AG08395 (cell line): ENCODE data around the gene HSF2BP.
"Not testable (repeated sequence)": the region's sequence is repeated elsewhere in the genome, so short reads cannot be mapped to it uniquely, and the experiment has no call there.

Source experiments
- DNase-seq: peaks from one replicate; pipeline ENCODE4 v3.0.0; 2012; ENCODE audit warnings: mixed read lengths, low spot score

Gene HSF2BP

DNA sequence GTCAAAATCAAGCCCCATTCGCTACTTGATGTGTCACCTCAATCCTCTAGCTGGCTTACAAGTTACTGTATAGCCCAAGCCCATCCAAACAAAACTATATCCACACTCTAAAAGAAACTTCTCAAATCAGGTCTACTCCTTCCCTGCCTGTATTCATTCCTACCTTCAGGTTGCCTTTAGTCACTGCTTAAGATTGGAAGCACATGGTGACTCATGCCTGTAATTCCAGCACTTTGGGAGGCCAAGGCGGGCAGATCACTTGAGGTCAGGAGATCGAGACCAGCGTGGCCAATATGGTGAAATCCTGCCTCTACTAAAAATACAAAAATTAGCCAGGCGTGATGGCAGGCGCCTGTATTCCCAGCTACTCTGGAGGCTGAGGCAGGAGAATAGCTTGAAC lies 7.4 kb downstream of the HSF2BP start:
- not testable (repeated sequence) for DNase-seq

DNA sequence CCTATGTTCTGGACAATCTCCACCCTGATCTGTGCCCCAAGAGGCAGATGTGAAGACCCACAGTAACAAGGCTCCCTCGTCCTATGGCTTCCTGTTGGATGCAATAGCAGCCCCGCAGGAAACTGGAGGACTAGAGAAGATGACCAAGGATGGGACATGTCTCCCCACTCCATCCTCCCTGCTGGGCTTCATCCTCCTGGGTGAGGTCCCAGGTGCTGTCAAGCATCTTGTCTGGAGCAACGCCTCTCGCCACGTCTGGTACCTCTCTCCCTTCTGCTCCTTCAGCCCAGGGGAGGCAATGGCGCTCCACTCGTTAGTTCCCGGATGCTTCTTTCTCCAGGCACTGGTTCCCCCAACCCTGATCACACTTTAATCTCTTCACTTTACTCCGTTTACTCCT lies 11.1 kb downstream of the HSF2BP start:
- no peak for DNase-seq

DNA sequence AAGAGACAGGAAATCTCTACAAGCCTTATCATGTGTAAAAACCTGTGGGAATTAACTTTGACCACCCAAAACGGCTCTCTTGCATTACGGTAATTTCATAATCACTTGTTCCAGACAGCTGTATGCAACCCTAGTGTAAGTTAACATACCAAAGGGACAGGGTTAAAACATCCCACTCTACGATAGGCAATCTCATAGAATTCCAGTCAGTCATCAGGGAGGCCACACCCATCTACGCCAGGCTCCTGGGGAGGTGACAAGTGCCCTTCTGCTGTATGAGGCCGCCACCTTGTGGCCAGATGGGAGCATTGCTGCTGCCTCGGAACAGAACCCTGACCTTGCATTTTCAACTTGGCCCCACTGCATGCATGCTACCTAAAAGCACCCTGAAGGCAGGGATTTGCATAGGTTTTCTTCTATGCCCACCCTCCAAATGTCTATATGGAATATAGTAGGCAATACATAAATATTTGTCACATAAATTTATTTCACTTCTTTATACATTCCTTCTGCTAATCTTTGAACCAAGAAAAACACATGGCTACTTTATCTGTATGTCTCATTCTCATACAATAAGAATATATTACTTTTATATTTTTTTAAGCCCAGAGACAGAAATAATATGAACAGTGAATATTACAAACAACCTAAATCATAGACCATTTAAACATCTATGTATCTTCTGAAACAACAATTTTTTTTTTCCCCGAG lies 12.6 kb downstream of the HSF2BP start:
- DNase-seq = peak; percentile 91

DNA sequence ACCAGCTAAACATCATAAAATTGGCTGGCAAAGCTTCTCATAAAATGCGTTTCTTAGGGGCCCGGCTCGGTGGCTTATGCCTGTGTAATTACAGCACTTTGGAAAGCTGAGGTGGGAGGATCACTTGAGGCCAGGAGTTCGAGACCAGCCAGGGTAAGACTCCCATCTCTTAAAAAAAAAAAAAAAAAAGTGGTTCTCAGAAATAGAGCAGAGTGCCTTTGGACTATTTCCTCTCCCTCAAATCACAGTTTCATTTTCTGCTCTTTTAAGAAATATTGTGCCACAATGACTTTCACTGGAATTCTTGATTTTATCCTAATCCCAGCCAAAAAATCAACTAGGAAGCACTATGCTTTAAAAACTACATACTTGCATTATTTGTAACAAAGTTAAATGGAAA lies 13.3 kb downstream of the HSF2BP start:
- DNase-seq = no peak

DNA sequence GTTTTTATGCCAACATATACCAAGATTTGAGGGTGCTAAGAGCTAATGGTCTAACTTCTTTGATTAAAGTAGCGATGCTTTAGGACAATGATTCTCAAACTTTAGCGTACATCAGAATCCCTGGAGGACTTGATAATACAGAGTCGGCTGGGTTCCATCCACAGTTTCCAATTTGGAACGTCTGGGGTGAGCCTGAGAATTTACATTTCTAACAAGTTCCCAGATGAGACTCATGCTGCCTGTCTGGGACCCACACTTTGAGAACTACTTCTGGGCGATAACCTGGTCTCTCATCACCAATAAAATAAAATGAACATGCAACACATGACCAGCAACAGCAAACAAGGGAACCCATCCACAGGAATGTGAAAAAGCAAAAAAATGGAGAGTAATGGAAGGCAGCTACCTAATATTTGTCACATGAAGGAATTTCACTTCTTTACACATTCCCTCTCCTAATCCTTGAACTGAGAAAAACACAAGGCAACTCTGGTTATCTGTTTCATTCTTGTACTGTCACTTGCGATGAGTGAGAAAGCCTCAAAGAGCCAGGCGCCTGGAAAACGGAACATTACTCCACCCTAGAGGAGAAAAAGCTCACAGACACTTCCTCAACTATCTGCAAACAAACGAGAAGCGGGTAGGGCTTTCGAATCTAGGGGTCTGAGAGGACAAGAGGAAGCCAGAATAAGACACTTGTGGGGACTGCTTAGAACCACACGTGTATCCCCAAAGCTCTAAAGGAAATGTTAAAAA lies 14.0 kb downstream of the HSF2BP start:
- peak; percentile 69 for DNase-seq

DNA sequence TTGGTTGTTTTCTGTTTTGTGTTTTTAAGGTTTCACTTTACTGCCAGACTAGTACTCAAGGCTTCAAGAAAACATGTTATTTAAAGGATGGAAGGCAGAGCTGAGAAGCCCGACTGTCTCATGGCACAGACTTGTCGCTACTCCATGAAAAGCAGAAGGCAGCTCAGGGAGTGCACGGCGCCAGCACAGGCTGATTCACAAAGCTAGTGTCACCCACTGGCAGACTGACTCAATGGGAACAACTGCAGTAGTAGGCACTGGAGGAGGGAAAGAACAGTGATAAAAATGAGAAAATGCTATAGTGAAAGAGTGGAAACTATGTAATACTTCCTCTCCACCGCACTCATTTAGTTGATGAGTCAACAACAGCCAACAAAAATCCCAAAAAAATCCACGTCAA lies 14.7 kb downstream of the HSF2BP start:
- DNase-seq = peak; percentile 17

DNA sequence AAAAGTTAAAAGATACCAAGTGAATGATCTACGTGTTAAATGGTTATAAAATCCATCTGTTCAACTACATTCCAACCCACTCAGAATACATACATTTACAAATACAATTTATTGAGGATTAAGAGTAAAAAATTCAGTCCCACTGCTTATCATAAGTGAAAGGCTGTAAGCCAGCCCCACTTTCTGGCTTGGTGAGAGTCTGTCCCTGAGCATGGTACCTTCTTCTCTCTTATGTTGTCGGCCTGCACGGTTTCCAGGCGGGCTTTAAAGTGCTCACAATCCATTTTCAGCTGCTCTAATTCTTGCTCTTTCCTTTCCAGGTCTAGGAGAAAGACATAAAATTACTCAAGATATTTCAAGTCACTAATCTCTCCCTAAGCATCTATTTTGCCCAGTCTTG lies 15.2 kb downstream of the HSF2BP start:
- DNase-seq = no peak

DNA sequence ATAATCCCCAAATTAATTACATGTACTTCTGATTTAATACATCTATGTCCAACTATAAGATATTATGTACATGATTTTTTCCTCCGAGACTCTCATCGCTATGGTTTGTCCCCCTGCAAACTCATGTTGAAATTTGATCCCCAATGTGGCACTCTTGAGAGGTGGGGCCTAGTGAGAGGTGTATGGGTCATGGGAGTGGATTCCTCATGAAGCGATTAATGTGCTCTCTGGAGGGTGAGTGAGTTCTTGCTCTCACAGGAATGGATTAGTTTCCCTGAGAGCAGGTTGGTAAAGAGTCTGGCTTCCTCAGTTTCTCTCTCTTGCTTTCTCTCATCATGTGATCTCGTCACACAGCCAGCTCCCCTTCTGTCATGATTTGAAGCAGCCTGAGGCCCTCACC lies 16.1 kb downstream of the HSF2BP start:
- no peak for DNase-seq

DNA sequence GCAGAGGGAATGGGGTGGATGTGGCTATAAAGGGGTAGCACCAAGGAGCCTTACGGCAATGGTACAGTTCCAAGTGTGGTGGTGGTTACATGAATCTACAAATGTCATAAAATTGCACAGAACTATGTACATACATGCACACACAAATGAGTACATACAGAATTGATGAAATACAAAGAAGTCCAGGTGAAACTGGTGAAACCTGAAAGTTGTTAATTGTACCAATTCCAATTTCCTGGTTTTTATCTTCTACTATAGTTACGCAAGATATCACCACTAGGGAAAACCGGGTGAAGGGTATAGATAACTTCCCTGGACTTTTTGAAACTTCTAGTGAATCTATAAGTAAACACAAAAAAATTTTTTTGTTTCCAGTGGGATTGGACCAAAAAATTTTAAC lies 18.9 kb downstream of the HSF2BP start:
- no peak for DNase-seq

DNA sequence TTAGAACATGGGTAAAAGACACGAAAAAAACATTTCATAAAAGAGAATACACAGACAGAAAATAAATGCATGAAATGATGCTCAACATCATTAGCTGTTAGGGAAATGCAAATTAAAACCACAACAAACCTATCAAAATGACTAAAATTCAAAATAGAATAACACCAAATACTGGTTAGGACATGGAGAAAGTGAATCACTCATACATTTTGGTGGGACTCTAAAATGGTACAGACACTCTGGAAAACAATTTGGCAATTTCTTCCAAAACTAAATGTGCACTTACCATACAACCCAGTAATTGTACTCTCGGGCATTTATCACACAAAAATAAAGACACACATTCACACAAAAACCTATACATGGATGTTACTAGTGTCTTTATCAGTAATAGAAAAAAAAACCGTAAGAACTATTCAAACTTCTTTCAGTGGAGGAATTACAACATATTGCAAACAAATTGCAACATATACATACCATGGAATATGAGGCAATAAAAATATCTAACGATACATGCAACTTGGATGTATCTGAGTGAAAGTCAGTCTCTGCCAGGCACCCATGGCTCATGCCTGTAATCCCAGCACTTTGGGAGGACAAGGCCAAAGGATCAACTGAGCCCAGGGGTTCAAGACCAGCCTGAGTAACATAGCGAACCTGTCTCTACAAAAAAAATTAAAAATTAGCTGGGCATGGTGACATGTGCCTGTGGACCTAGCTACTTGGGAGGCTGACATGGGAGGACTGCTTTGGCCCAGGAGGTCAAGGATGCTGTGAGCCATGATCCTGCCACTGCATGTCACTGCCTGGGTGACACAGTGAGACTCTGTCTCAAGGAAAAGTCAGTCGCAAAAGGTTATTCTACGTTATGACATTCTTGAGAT lies 19.6 kb downstream of the HSF2BP start:
- DNase-seq = peak; percentile 29

DNA sequence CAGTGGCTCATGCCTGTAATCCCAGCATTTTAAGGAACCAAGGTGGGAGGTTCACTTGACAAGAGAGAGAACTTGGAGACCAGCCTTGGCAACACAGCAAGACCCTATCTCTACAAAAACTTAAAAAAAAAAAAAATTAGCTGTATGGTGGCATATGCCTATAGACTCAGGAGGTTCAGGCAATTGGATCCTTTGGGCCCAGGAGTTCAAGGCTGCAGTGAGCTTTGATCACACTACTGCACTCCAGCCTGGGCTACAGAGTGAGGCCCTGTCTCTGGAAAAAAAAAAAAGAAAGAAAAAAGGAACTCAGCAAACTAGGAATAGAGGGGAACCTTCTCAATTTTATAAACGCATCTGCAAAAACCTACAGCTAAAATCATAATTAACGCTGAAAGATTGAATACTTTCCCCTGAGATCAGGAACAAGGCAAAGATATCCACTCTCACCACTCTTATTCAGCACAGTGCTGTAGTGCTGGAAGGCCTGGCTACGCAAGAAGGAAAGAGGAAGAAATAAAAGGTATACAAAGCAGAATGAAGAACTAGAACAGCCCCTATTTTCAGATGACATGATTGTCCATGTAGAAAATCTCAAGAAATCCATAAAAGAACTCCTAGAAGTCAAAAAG lies 21.6 kb downstream of the HSF2BP start:
- DNase-seq = no peak

DNA sequence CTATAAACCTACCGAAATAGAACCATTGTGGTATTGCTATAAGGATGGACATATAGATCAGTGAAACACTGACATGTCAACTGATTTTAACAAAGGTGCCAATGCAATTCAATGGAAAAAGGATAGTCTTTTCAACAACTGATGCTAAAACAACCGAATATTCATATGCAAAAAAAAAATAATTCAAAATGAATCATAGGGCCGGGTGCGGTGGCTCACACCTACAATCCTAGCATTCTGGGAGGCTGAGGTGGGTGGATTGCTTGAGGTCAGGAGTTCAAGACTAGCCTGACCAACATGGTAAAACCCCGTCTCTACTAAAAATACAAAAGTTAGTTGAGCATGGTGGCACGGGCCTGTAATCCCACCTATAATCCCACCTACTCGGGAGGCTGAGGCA lies 23.9 kb downstream of the HSF2BP start:
- DNase-seq = no peak

DNA sequence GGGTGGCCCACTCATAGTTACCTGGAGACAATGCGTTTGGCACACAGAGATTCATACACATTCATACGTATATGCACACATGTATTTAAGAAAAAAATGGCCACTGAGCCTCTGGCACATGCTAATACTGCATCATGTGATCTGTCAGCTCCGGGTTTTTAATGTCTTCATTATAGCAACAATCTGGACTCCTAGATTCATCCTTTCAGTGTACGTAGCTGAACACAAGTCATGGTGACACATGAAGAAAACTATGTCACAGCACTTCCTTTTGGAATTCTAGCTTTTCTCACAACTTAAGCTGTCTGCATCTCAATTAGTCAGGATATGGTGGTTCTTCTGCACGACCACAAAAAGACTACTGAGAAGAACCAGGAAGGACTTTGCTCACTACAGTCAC lies 24.7 kb downstream of the HSF2BP start:
- DNase-seq = peak; percentile 56

DNA sequence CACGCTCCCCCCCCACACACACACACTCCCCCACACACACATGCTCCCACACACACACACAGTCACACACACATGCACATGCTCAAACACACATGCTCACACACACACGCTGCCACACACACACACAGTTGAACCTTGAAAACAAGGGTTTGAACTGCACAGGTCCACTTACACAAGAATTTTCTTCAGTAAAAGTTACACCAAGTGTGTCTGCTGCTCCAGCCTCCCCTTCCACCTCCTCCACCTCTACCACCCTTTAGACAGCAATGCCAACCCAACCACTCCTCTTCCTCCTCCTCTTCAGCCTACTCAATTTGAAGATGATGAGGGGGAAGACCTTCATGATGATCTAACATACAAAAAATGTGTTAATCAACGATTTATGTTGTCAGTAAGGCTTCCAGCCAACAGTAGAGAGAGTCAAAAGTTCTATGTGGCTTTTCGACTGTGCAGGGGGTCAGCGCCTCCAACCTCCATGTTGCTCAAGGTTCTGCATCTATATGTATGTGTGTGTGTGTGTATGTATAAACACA lies 26.8 kb downstream of the HSF2BP start:
- DNase-seq = no peak

DNA sequence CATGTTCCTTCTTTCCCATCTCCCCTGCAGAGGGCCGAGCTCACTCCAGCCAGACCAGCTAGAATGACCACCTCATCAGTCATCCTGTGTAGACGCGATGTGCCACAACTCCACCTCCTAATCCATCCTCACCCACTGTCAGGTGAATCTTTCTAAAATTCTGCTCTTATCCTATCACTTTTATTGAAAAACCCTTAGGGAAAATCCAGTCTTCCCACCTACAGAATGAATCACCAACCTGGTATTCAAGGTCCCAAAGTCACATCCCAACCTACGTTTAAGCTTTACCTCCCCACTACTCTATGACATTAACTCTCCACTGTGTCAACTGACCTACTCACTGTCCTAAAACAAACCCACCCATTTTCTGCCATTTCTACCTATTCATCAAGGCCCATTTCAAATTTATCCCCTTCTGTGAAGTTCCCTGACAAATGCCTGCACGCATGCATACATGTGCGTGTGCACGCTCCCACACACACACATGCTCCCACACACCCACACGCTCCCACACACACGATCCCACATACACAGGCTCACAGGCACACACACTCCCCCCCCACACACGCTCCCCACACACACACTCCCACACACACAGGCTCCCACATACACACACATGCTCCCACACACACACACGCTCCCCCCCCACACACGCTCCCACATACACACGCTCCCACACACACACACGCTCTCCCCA lies 27.7 kb downstream of the HSF2BP start:
- DNase-seq = no peak

DNA sequence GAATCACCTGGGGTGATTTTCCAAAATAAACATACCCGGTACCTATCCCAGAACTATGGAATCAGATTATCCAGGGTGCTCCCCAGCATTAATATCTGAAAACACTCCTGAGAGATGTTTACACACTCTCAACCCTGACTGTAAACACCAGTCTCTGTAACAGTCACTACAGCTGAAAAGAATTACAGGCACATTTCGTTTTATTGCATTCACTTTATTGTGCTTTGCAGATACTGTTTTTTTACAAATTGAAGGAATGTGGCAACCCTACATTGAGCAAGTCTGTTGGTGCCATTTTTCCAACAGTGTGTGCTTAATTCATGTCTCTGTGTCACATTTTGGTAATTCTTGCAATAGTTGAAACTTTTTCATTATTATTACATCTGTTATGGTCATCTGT lies 31.8 kb downstream of the HSF2BP start:
- no peak for DNase-seq

DNA sequence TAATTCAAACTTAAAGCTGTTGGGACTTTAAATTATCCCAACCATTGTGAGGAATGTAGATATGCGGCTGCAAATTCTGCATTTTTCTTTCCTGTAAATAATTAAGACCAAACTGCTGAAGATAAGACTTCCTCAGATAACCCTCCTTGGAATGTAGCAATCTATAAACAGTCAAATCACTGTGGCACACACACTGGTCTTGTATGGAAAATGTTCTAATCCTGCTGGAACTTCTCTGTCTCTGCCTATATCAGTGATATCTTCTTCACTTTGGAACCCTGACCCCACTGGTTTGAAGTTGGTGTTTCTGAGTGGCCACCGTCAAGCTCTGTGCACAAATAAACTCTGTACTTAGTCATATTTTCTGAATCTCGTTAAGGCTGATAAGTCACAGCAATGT lies 32.9 kb downstream of the HSF2BP start:
- no peak for DNase-seq

DNA sequence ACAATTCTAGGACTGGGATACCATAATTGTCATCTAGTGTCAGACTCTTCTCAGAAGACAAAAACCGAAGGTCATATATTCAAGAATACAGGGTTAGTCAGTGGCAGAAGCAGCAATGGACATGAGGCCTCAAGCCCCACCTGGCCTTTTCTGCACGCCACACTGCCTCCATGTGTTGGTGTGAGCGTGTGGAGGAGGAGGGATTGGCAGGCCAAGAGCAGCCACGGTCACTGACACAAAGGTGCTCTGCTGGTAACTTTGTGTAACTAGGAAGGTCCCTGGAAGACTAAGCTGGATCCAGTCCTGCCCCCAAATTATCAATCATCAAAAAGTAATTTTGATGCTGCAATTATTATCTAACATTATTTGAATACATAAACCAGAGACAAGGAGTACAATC lies 34.9 kb downstream of the HSF2BP start:
- DNase-seq = no peak

DNA sequence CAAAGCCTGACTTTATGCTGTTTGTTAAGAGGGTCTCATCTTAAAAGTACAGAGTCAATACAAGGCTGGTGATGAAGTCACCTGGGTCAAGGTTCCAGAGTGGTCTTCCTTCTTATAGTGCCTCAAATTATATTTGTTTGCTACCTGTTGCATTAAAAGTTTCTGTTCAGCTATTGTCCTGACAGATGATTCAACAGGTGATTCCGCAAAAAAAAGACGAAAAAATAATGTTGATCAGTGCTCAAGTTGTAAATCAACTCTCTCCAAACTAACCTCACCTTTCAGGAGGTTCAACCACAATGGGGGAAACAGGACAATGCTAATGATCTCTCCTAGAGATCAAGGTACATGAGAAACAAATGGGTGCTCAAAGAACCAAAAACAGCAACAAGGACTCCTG lies 35.7 kb downstream of the HSF2BP start:
- DNase-seq = no peak

DNA sequence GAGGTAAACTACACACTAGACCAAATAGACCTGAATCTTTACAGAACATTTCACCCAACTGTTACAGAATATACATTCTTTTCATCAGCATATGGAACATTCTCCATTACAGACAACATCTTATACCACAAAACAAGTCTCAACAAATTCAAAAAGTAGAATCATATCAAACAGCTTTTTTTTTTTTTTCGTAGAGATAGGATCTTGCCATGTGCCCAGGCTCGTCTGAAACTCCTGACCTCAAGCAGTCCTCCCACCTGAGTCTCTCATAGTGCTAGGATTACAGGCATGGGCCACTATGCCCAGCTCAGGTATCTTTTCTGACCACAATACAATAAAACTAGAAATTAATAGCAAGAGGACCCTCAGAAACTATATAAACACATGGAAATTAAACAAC lies 36.5 kb downstream of the HSF2BP start:
- no peak for DNase-seq

DNA sequence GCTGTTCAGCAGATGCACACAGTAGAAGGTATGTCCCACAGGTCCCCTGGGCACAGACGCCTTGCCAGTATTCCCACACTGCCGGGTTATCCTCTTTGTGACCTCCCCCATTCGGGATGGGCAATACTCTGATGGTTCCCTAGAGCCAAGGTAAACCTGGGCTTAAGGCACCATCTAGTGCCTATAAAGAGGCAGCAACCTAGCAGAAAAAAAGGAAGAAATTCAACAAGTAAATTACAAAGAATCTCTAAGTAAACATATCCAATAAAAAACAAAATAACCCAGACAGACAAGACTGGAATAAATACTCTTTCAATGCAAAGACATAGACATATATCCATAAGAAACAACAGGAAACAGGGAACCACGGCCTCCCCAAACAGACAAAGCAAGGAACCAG lies 39.4 kb downstream of the HSF2BP start:
- no peak for DNase-seq

DNA sequence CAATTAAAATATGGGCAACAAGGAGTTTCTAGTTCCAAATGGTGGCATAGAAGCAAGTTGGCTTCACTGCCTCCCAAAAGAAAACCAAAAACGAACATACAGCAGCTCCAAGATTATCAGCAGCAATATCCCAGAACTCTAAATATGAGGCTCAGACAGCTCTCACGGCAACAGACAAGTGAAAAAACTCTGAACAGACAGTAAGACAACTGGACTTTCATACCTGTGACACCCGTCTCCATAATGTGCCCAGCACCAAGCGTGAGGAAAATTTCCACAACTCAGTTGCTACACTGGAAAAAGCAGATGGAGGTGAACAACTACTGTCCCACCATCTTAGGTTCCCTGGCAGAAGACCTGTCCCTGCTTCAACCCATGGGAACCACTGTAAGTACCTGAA lies 39.9 kb downstream of the HSF2BP start:
- no peak for DNase-seq
